Dermis lymphatic vessel endothelial cell (primary cell): ENCODE results near the gene KIF21B. TPM values are rescaled to one million over a fixed set of nuclear protein-coding genes. Genes with fewer than 3 reads are reported as not detected.

Experiments used
- total RNA-seq: library from RNA; depleted of rRNA; stranded (reverse); fragments of >200 nt; gene quantifications from 2 replicates; pipeline ENCODE4 v1.2.1, GENCODE V29; 2014

Gene KIF21B, protein sequence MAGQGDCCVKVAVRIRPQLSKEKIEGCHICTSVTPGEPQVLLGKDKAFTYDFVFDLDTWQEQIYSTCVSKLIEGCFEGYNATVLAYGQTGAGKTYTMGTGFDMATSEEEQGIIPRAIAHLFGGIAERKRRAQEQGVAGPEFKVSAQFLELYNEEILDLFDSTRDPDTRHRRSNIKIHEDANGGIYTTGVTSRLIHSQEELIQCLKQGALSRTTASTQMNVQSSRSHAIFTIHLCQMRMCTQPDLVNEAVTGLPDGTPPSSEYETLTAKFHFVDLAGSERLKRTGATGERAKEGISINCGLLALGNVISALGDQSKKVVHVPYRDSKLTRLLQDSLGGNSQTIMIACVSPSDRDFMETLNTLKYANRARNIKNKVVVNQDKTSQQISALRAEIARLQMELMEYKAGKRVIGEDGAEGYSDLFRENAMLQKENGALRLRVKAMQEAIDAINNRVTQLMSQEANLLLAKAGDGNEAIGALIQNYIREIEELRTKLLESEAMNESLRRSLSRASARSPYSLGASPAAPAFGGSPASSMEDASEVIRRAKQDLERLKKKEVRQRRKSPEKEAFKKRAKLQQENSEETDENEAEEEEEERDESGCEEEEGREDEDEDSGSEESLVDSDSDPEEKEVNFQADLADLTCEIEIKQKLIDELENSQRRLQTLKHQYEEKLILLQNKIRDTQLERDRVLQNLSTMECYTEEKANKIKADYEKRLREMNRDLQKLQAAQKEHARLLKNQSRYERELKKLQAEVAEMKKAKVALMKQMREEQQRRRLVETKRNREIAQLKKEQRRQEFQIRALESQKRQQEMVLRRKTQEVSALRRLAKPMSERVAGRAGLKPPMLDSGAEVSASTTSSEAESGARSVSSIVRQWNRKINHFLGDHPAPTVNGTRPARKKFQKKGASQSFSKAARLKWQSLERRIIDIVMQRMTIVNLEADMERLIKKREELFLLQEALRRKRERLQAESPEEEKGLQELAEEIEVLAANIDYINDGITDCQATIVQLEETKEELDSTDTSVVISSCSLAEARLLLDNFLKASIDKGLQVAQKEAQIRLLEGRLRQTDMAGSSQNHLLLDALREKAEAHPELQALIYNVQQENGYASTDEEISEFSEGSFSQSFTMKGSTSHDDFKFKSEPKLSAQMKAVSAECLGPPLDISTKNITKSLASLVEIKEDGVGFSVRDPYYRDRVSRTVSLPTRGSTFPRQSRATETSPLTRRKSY (N-terminal part only)
- 2.9 and 3.6 TPM in 2 replicates for total RNA-seq

DNA sequence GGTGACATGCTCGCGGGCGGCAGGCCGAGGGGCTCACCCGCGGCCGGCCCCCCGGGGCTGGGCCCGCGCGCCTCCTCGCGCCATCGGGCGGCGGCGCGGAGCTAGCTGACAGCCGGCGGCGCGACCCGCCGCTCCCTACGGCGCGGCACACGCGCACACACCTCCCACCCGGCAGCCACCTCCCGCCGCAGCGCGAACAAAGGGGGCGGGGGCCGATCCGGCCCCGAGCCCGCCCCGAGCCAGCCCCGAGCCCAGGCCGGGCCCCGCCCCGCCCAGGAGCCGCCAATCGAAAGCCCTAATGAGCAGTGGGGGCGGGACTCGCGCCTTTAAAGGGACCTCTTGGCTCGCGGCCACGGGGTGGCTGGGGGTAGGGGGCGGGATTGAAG lies at the start of gene KIF21B:
Gene KIF21B (minus strand): TSS at position 198 of the 386 bp plus-strand sequence. CDS start 331 bp downstream, outside the sequence.

Other genes with a start within 250 kb of the KIF21B start
- not detected in 2 replicates for gene GPR25, start 150.7 kb downstream of the KIF21B start, total RNA-seq
- gene INAVA, start 128.8 kb downstream of the KIF21B start, total RNA-seq = not detected in 2 replicates
- not detected in 2 replicates for gene CACNA1S, start 88.7 kb upstream of the KIF21B start, total RNA-seq
- not detected in 2 replicates for gene ASCL5, start 103.5 kb upstream of the KIF21B start, total RNA-seq
- 51.9 and 58.8 TPM in 2 replicates for gene TMEM9, start 130.8 kb upstream of the KIF21B start, total RNA-seq
- gene IGFN1, start 167.1 kb upstream of the KIF21B start, total RNA-seq = not detected in 2 replicates